D721Med (cell line): Measurements from ENCODE around the gene VAX1.
"Not testable (repeated sequence)": the region's sequence is repeated elsewhere in the genome, so short reads cannot be mapped to it uniquely, and the experiment has no call there.

Experiments used
- DNase-seq: peaks from one replicate; pipeline ENCODE4 v3.0.0; 2011; ENCODE audit warnings: low spot score; ENCODE audit not compliant: insufficient read length
- FAIRE-seq: peaks from 2 replicates; lab custom pipeline; 2011; peaks lifted over from hg19 to GRCh38; lab: Jason Lieb, UNC
- TF ChIP-seq, protein P1 (sequence below): IDR thresholded peaks from 2 replicates; pipeline ENCODE4 v1.5.1; 2012; ENCODE audit warnings: mild to moderate bottlenecking, control low read depth; ENCODE audit not compliant: insufficient read depth; ENCODE audit errors: missing control alignments

Gene VAX1, protein sequence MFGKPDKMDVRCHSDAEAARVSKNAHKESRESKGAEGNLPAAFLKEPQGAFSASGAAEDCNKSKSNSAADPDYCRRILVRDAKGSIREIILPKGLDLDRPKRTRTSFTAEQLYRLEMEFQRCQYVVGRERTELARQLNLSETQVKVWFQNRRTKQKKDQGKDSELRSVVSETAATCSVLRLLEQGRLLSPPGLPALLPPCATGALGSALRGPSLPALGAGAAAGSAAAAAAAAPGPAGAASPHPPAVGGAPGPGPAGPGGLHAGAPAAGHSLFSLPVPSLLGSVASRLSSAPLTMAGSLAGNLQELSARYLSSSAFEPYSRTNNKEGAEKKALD

DNA sequence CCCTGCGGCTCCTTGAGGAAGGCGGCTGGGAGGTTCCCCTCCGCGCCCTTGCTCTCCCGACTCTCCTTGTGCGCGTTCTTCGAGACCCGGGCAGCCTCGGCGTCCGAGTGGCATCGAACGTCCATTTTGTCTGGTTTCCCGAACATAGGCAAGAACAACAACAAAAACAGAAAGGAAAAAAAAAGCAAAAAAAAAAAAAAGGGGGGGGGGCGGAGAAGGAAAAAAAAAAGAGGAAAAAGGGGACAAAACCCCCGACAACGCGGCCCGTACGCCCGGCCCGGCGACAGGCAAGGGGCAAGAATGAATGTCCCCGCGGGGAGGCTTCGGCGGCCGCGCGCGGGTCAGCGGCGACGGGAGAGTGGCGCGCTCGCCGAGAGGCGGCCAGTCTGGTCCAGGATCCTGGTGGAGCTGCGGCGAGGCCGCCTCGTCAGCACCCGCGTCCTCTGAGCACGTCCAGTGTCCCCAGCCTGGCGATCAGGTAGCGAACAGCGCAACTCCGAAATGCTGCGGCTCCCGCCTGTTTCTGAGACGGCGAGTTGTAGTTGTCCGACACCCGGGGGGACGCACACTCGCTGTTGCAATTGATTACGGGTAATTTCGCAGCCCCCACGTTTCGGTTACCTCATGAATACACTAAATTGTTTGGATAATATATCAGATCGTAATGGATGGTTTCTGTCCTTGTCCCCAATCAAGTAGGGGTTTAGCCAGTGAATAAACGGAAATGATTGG, at the start of gene VAX1:
Gene VAX1, minus strand, starts transcription at position 360 of the 732 bp plus-strand sequence. Its CDS starts 214 bp downstream, at position 146.
- TF ChIP-seq, protein P1, sequence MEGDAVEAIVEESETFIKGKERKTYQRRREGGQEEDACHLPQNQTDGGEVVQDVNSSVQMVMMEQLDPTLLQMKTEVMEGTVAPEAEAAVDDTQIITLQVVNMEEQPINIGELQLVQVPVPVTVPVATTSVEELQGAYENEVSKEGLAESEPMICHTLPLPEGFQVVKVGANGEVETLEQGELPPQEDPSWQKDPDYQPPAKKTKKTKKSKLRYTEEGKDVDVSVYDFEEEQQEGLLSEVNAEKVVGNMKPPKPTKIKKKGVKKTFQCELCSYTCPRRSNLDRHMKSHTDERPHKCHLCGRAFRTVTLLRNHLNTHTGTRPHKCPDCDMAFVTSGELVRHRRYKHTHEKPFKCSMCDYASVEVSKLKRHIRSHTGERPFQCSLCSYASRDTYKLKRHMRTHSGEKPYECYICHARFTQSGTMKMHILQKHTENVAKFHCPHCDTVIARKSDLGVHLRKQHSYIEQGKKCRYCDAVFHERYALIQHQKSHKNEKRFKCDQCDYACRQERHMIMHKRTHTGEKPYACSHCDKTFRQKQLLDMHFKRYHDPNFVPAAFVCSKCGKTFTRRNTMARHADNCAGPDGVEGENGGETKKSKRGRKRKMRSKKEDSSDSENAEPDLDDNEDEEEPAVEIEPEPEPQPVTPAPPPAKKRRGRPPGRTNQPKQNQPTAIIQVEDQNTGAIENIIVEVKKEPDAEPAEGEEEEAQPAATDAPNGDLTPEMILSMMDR: no peak
- FAIRE-seq (no peak), DNase-seq (no peak)

DNA sequence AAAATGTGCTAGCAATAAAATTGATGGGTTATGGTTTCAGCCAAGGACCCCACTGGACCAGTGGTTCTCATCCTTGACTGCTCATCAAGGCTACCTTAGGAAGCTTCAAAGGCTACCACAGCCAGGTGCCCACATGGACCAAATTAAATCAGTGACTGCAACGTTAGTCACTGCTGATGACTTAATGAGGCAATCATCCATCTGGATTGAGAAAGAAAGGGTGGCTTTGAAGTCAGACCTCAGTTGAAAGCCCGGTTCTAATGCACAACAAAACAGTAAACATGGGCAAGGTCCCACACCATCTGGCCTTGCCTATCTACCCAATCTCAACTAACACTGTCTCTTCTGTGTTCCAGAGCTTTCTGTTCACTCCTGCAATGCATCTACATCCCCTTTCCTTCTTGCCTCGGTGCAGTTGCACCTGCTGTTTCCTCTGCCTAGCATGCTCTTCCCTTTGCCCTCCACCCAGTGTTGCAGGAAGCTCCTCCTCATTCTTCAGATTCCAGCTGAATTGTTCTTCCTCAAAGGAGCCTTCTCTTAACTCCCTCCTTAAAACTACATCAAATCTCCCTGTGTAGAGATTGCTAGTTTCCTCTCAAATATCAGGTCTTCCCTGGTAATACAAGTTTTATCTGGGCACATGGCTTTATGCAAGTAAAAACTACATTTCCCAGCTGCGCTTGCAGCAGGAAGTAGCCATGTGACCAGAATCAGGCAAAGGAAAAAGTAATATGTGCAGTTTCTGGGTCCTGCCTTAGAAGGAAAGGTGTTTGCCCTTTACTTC, 49.0 kb upstream of the VAX1 start:
- TF ChIP-seq, protein P1: no peak
- no peak for DNase-seq
- FAIRE-seq: no peak

DNA sequence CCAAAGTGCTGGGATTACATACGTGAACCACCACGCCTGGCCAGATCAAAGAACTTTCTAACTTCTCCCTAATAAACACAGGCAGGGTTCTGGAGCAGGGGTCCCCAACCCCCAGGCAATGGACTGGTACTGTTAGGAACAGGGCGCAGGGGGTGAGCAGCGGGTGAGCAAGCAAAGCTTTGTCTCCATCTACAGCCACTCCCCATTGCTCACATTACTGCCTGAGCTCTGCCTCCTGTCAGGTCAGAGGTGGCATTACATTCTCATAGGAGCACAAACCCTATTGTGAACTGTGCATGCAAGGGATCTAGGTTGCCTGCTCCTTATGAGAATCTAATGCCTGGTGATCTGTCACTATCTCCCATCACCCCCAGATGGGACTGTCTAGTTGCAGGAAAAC, 47.7 kb upstream of the VAX1 start:
- DNase-seq, FAIRE-seq: not testable (repeated sequence)

DNA sequence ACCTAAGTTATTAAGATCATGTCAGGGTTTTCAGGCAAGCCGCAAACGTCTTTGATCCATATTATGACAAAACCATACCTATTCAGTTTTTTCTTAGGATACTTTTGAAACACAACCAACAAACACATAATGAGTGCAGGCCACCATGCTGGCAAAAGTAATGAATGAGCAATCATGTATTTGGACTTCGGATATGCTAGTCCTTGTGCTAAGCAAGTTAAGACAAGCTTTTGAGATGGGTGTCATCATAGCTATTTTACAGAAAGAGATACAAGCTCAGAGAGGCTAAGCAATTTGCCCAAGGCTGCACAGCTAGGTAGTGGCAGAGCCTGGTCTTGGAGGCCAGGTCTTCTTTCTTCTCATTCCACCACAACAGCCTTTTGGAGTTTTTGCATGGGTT, 46.8 kb upstream of the VAX1 start:
- no peak for DNase-seq
- FAIRE-seq: no peak
- TF ChIP-seq, protein P1: no peak

DNA sequence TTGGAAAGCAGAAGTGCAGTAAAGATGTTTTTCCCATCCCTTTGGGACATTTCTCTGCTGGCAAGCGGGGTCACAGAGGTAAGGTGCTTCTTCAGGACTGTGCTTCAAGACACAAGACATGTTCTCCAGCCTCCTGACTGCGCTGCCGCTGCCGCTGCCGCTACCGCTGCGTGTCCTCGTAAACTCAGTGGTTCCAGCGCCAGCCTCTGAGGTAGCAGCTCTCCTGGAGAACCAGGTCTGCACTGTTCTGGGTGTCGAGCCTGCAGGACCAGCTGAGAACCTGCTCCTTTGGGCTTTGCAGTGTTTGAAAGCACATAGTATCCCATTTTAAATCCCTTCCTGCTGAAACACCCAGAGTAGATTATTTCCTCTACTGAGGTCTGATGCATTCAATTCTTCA, 46.2 kb upstream of the VAX1 start:
- FAIRE-seq (no peak), DNase-seq (no peak)
- TF ChIP-seq, protein P1: no peak

DNA sequence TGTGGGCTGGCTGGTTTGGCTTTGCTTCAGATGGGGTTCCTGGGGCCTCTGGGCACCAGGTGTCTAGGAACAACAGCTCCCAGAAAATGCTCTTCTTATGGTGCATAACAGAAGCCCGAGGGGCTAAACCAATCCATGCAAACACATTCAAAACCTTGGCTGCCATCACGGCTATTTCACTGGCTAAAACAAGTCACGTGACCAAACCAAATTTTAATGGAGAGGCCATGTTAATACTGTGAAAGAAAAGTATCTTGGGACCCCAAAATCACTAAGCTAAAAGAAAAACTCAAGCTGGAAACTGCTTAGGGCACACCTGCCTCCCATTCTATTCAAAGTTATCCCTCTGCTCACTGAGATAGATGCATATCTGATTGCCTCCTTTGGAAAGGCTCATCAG, 40.1 kb upstream of the VAX1 start:
- DNase-seq (no peak), FAIRE-seq (no peak)
- TF ChIP-seq, protein P1: no peak

DNA sequence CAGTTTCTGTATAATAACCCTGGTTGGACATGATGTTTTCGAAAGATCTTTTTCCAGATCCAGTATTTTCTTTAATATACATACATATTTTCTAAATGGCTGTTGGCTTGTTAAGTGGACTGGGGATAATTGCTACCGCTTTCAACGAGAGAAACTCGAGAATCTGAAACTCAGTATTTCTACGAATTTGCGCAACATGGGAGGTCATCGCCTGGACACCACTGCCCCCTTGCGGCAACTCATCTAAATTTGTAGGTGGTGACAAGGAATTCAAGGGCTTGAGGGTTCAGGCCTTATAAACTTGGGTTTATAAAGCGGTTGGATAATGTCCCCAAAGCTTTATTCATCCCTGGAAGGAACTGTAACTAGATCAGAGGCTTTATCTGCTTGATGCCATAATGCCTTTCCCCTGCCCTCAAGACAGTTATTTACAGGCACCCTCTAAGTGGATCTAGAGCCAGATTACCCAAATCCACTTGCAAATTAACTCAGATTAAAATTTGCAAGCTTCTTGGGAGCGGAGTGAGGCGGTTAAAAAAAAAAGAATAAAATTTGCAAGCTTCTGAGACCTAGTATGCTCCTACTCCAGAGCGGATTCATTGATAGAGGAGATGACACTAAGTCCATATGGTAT, 37.9 kb upstream of the VAX1 start:
- no peak for DNase-seq
- TF ChIP-seq, protein P1: peak; percentile 79
- FAIRE-seq: no peak
